ELR (cell line): ENCODE measurements around the gene PRDM16.

Source experiments
- DNase-seq: peaks from one replicate; pipeline ENCODE4 v3.0.0-alpha.2; 2015; ENCODE audit warnings: low read depth

Gene PRDM16

GRCh38 chr1:3183411-3183810 lies 114.4 kb downstream of the PRDM16 start:
- DNase-seq: no peak

DNA sequence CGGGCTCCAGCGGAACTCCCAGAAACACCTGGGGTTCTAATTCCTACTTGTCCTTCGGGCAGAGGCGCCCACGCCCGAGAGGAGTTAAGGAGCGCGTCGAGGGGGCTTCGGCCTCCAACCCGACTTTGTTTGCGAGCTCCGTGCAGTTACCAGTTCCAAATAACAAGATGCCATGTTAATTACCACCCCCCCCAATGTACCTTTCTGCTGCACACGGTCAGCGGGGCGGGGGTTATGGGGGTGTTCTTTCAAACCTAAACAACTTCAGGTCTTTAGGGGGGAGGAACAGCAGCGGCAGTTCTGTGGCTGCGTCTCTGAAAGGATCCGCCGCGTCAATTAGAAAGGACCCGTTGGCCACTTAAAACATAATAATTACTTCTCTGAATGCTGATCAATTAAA lies 114.8 kb downstream of the PRDM16 start:
- no peak for DNase-seq

DNA sequence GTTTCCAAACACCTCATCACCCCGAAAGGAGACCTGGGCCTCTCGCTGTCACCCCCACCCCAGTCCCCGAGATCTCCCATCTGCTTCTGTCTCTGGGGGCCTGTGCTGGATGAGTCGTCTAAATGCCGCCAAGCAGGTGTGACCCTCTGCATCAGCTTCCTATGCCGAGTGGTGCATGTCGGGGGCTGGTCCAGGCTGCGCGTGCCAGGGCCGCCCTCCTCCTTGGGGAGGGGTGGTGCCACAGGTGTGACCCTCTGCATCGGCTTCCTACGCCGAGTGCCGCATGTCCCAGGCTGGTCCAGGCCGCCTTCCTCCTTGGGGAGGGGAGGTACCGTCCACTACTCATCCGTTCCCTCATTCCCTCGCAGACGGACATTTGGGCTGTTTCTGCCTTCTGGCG lies 115.7 kb downstream of the PRDM16 start:
- no peak for DNase-seq

DNA sequence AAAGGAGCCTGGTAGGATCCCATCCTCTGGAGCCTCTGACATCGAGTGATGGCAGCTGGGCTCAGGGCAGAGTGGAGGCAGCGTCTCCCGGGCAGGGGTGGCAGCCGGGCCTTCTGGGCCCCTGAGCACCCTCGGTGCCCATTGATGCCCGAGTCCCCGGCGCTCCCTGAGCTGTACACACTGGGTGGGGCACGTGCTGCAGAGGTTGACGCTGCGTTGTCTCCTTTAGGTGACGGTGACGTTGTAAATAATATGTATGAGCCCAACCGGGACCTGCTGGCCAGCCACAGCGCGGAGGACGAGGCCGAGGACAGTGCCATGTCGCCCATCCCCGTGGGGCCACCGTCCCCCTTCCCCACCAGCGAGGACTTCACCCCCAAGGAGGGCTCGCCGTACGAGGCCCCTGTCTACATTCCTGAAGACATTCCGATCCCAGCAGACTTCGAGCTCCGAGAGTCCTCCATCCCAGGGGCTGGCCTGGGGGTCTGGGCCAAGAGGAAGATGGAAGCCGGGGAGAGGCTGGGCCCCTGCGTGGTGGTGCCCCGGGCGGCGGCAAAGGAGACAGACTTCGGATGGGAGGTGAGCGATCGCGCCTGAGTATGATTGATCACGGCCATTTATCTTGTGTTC lies 117.0 kb downstream of the PRDM16 start:
- no peak for DNase-seq

- no peak for DNase-seq
Measured at GRCh38 chr1:3186526-3186921, 117.5 kb downstream of the PRDM16 start.

DNA sequence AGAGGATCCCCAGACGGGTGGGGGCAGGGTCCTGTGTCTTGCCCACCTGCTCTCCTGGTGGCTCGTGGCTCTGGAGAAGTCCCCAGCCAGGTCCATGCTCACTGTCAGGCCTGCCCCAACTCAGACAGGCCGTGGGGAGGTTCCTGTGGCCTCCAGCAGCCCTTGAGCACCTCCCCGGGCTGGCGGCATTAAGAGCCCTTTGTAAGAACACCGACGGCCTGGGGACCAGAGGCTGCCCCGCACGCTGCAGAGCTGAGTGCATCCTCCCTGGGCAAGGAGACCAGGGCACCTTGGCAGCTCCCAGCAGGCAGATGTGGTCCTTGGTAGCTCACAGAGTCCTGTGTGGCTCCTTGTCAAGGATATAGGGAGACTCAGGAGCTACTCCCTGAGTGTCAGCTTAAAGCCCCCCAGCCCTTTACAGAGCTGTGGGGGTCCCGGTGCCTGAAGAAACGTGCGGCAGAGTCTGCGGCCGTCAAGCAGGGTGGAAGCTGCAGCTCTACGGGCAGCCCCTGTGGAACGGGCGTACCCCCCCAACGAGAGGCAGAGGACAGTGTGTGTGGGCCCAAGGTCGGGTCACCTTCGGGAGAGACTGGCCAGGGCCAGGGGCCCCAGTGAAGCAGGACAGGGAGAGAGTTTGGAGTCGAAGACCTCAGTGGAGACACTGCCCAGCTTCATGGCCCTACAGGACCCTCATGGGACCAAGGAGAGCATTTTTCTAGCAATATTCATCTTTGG lies 118.6 kb downstream of the PRDM16 start:
- no peak for DNase-seq

- DNase-seq: no peak
Measured at GRCh38 chr1:3188150-3188971, 119.4 kb downstream of the PRDM16 start.

DNA sequence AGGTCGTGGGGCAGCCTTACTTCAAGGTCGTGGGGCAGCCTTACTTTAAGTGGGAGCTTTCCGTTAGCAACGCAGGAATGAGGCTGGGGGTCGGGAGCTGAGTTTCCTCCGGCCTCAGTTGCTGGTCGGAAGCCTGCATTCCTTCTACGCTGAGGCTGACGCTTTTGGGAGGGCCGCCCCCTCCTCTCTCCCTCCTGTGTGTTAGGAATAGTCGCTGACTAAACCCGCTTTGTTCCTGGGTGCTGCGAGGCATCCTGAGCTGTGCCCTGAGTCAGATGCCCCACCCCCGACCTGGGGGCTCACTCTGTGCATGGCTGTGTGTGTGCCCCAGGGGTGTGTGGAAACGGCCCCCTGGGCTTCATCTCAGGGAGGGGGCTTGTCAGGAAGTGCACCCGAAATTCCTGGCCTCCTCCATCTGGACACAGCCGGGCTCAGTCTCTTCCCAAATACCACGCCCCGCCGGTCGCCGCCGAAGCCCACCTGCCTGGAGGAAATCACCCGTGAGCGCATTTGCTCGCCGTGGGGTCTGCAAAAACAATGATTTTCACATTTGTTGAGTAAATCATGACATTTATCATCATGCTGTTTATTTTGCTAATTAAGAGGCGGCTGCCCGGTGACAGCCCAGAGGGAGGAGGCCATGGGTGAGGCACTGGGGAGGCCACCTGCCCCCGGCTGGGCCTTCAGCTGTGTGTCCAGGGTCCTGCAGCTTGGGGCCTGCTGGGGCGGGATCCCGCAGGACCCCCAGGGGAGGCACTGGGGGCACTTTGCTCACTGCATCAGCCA lies 121.4 kb downstream of the PRDM16 start:
- DNase-seq: no peak

- no peak for DNase-seq
Measured at GRCh38 chr1:3192361-3192760, 123.4 kb downstream of the PRDM16 start.

DNA sequence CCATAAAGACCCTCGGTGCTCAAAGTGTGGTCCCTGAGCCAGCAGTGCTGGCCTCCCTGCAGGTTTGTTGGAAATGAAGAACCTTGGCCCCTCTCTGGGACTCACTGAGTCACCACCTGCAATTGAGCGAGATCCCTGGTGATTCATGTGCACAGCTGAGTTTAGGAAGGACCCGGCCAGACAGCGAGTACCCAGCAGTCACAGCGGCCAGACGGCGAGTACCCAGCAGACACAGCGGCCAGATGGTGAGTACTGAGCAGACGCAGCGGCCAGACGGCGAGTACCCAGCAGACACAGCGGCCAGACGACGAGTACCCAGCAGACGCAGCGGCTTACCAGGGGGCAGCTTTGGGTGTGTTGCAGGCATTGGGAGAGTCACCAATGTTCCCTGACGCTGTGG lies 123.8 kb downstream of the PRDM16 start:
- DNase-seq: no peak

DNA sequence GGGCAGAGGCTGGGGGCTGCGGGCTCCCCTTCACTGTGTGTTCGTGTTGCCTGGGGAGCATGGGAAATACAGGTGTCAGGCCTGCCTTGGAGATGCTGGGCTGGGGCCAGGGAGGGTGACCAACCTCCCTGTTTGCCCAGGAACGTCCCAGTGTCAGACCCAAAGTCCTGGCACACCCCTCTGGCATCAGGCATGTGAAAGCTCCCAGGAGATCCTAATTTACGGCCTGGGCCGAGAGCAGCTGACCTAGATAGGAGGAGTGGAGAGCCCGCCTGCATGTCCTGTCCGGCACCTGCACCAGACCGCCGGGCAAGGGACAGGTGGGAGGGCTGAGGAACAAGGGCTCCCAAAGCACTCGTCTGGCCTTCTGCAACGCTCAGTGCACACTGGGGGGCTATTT lies 124.8 kb downstream of the PRDM16 start:
- no peak for DNase-seq

GRCh38 chr1:3194760-3195479 lies 125.9 kb downstream of the PRDM16 start:
- DNase-seq: no peak

GRCh38 chr1:3195480-3195815 lies 126.4 kb downstream of the PRDM16 start:
- no peak for DNase-seq

GRCh38 chr1:3195966-3196515 lies 127.0 kb downstream of the PRDM16 start:
- no peak for DNase-seq

GRCh38 chr1:3196577-3197245 lies 127.7 kb downstream of the PRDM16 start:
- DNase-seq: no peak

DNA sequence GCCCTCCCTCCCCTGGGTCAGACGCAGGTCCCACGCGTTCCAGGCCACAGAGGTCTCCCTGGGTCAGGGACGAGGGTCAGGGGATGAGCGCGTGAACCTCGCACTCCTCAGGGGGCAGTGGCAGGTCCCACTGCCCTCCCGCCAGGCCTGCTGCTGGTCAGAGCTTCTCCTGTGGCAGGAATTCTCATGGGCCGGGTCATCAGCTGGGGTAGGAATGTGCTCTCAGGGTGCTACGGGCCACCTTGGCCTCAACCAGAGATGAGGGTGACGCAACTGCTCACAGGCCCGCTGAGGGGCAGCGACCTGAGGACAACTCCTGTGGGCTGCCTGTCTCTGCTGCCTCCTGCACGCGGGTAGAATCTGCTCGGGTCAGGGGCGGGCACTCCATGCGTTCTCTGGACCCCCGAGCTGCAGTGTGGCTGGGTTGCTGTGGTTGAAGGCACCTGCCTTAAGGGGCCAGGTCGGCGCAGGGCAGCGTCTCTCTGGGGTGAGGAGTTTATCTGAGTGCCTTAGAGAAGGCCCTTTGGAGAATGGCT lies 128.8 kb downstream of the PRDM16 start:
- DNase-seq: no peak

GRCh38 chr1:3198371-3199271 lies 129.6 kb downstream of the PRDM16 start:
- no peak for DNase-seq

- DNase-seq: no peak
Measured at GRCh38 chr1:3204725-3205124, 135.7 kb downstream of the PRDM16 start.

DNA sequence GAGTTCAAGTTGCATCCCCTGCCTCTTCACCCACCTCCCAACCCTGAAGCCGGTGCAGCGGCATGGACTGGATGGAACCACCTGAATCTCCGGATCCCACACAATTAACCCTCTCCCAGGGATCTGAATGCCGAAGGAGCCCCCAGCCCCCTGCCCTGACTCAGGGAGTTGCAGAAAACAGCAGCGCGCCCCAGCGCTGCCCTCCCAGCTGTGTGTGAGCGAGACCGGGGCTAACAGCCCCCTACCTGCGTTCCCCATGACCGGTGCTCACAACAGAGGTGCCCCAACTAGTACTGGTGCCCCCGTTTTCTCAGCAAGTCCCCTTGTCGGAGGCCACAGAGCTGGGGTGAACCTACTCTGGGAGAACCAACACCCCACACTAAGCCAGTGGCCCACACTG lies 136.8 kb downstream of the PRDM16 start:
- no peak for DNase-seq

GRCh38 chr1:3206696-3207095 lies 137.7 kb downstream of the PRDM16 start:
- DNase-seq: no peak
